ENCODE data around the gene MYBL2.

The MYBL2 gene

DNA sequence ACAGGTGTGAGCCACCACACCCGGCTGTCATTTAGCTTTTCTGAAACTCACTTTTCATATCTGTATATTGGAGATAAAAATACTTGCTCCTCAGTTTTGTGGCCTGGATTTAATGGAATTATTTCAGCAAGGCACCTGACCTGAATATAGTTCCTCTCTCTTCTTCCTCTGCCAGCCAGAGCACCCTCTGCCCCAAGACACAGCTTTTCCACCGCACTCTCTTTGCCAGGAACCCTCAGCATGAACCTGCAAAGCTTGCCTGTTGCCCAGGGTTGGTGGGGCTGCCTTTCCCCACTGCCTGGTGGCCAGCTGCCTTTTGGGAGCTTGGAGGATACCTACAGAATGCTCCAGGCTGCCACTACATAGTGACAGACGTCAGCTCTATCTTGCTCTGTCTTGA is 56.8 kb downstream of the MYBL2 start:
- DNase-seq: no peak

DNA sequence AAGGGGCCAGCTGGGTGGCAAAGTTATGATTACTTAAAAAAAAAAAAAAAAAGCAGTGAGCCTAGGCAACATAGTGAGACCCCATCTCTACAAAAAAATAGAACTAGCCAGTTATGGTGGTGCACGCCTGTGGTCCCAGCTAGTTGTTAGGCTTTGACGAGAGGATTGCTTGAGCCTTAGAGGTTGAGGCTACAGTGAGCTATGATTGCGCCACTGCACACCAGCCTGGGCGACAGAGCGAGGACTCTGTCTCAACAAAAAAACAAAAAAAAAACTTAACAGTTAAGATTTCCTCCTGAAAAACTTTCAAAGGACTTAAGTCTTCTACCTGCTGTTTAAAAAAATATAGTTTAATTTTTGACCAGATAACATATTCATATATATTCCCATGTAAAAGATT is 57.5 kb downstream of the MYBL2 start:
- peak; percentile 31 for DNase-seq

DNA sequence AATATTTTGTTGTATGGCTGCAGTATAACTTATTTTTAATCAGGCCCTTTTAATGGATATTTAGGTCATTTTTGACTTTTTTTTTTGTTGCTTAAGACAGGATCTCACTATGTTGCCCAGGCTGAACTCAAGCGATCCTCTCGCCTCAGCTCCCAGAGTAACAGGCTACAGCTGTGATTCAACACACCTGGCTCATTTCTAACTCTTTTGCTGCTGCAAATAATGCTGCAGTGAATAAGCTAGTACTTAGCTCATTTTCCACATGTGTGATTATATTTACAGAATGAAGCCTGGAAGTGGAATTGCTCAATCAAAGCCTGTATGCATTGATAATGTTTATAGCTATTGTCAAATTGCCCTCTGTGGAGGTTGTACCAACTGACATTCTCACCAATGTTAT is 58.8 kb downstream of the MYBL2 start:
- no peak for DNase-seq

DNA sequence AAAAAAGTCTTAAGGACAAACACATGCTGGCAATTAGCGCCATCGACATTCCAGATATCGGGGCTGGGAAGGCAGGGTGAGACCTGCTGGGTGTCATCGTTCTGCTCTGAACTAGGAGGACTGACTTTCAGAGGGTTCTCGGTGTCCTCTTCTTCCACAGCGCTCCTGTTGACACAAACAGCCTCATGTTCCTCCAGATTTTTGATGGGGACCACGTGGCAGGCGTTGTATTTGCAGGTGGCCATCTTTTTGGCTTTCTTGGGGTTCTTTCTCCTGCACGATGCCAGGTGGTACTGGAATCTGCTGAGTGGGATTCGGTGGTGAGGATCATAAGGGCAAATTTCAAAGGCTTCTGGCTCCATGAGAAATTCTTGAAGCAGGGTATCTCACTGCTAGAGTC is 59.4 kb downstream of the MYBL2 start:
- no peak for DNase-seq

DNA sequence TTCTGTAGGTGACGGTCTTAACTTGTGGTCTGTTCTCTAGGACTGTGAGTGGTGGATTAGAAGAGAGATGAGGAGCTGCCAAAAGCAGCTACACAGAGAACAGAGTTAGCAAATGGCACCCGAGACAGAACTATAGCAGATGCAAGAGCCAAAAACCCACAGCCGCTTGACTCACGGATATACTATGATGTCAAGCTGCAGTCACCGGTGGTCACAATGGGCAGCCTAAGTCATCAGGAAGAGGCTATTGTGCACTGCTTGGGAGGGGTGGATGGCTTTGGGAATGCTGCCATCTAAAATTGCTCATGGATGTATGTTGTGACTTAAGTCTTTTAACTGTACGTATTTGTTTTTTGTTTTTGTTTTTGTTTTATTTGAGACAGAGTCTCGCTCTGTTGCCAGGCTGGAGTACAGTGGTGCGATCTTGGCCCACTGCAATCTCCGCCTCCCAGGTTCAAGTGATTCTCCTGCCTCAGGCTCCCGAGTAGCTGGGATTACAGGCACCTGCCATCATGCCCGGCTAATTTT is 60.0 kb downstream of the MYBL2 start, which contains the start of gene GTSF1L:
TSS of gene GTSF1L (minus strand) at position 192 of the 528 bp plus-strand sequence. CDS start 308 bp downstream, outside the sequence.
- no peak for DNase-seq

- no peak for DNase-seq
Observed at GRCh38 chr20:43727980-43728590, 61.2 kb downstream of the MYBL2 start.

GRCh38 chr20:43728686-43729255 is 61.9 kb downstream of the MYBL2 start:
- no peak for DNase-seq

GRCh38 chr20:43731469-43731868 is 64.6 kb downstream of the MYBL2 start:
- DNase-seq: no peak

GRCh38 chr20:43731927-43732326 is 65.0 kb downstream of the MYBL2 start:
- no peak for DNase-seq

DNA sequence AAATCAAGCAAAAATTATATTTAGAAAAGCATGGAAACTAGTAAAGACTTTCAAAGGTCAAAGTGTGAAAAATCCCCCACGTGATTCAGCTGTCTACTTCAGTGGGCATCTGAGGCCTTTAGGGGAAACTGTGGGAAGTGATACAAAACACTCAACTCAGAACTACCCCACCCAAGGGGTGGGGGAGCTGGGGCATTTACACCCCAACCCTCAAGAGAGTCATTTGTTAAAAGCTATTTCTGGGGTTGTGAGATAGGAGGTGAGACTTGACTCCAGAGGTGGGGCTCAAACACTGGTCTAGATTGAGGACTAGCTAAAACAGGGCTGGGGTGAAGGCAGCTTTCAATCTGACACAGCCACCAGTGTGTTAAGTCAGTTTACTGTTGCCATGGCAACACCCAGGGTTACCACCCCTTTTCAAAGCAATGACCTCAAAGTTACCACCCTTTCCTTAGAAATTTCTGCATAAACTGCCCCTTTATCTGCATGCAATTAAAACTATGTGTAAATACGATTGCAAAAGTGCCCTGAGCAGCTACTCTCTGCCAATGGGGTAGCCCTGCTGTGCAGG is 69.8 kb downstream of the MYBL2 start:
- DNase-seq: peak; percentile 55

GRCh38 chr20:43737925-43738324 is 71.0 kb downstream of the MYBL2 start:
- DNase-seq: no peak

DNA sequence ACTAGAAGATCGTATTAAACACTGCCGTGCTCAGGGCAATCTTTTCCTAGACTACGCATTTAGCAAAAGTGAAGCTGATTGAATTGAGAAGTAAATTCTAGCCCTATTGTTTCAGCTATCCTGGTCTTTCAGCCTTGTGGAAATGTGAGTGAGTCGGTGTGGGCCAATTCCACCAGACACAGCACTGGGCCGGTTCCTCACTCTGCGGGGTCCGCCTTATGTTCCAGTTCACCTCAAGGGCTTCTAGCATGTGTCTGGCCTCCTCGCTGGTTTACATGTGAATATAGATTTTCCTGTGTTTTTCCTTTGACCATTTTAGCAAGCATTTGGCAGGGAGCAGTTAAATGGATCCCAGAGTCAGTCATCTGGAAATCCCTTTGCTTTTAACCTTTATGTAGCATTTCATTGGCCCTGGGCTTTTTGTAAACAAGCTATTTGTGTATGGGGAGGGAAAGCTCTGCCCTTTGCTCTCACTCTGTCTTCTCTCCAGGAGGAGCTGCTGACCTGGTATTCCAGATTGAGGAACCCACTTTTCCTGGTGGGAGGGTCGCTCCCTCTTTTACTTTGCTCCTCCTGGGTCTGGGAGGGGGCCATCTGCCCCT is 72.3 kb downstream of the MYBL2 start:
- no peak for DNase-seq

DNA sequence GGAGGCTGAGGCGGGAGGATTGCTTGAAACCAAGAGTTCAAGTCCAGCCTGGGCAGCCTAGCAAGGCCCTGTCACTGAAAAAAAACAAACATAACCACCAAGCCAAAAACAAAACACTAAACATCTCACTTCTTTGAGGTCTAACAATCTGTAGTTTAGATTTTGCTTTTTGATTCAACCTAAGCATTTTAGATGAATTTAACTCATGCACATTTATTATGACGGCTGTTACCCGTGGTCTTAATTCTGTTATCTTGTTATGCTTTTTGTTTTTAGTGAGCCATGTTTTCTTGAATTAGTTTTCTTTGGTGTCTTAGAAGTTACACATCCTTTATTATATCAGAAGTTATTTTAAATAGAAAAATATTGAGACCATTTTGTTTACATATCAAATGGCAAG is 73.7 kb downstream of the MYBL2 start:
- no peak for DNase-seq

GRCh38 chr20:43744151-43744611 is 77.3 kb downstream of the MYBL2 start:
- no peak for DNase-seq

DNA sequence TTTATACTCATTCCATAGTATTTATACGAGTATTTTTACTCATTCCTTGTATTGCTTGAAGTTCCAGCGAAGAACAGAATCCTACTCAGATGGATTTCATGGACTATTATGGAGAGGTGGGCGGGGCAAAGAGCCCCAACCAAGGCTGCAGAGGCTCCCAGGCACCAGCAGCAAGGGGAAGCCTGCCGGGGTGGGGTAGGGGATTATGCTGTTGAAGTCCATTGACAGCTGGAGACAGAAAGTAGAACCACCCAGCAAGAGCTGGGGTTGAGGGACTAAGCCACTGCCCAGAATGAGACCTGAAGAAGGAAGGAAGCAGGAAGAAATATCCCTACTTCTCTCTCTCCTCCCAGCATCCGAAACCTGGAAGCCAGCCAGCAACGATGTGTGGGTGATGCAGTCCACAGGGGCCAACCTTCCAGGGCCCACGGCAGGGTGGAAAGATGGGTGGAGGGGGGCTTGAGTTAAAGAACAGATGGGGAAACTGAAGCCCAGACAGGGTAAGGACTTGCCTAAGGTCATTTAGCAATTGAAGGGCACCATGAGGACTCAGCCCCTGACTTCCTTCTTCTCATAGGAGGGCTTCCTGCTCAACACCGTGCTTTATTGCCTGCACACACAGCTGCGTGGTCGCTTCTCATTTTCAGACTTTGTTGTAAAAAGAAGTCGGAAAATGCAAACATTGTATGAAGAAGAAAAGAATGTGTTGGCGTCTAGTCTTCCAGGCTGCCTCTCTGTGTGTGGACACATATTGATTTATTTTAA is 78.2 kb downstream of the MYBL2 start:
- DNase-seq: peak; percentile 57

GRCh38 chr20:43746344-43747137 is 79.6 kb downstream of the MYBL2 start:
- DNase-seq: peak; percentile 50

DNA sequence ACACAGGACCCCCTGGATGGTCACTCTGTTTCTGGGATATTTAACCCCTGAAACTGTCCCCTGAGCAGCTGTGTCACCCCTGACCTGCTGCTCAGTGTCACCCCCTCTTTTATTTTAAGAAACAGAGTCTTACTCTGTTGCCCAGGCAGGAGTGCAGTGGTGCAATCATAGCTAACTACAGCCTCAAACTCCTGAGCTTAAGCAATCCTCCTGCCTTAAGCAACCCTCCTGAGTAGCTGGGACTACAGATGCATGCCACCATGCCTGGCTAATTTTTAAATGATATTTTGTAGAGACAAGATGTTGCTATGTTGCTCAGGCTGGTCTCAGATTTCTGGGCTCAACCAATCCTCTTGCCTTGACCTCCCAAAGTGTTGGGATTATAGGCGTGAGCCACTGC is 81.4 kb downstream of the MYBL2 start:
- DNase-seq: peak; percentile 58

GRCh38 chr20:43749734-43750294 is 82.9 kb downstream of the MYBL2 start:
- DNase-seq: peak; percentile 73

- DNase-seq: no peak
Observed at GRCh38 chr20:43750774-43751166, 83.9 kb downstream of the MYBL2 start.

- peak; percentile 51 for DNase-seq
Observed at GRCh38 chr20:43751167-43752050, 84.5 kb downstream of the MYBL2 start.

DNA sequence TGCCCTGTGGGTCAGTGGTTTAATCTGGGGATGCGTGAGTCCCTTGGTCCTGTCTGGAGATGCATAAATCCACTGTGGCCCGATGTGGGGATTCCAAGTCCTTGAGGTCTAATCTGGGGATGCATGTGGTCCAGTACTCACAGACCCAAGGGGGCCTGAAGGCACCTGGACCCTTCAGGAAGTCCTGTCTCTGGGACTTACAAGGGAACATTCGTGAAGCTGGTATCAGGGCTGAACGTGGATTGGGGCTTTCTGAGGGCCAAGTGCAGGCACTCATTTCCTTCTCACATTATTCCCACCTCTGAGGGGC is 85.1 kb downstream of the MYBL2 start:
- DNase-seq: no peak
